ENCODE measurements around the gene IL10RA.
"Not testable (repeated sequence)": the region's sequence is repeated elsewhere in the genome, so short reads cannot be mapped to it uniquely, and the experiment has no call there.

Gene IL10RA

GRCh38 chr11:117976445-117976844, 9.7 kb upstream of the IL10RA start:
- no peak overlapping the region for H4K5ac ChIP-seq (ENCODE audit: low read length)
- H2BK120ac ChIP-seq (ENCODE audit: low read depth, low read length) = no peak overlapping the region
- no peak for DNase-seq
- no peak overlapping the region for H3K23ac ChIP-seq (ENCODE audit: low read length)
- no peak overlapping the region for H3K4me3 ChIP-seq (ENCODE audit: low read length)
- H3K27ac ChIP-seq (ENCODE audit: low read depth, low read length) = no peak overlapping the region
- no peak overlapping the region for H2BK5ac ChIP-seq (ENCODE audit: low read length)
- H3K79me2 ChIP-seq (ENCODE audit: control insufficient read depth, insufficient read depth, low read length) = no peaks in the 10 kb centered on the region
- no peaks in the 10 kb centered on the region for H3K79me1 ChIP-seq (ENCODE audit: low read length)
- no peaks in the 10 kb centered on the region for H3K27me3 ChIP-seq (ENCODE audit: insufficient read depth, low read length, poor library complexity)
- H2AK5ac ChIP-seq (ENCODE audit: low read length) = no peak overlapping the region
- H3K4me2 ChIP-seq (ENCODE audit: low read length) = no peak overlapping the region
- H2BK15ac ChIP-seq (replicated peaks; ENCODE audit: low read depth) = no peak overlapping the region
- H3K4me1 ChIP-seq (ENCODE audit: control insufficient read depth, low read depth, low read length) = peaks cover 5% of the 10 kb centered on the region
- no peak overlapping the region for H3K18ac ChIP-seq (ENCODE audit: low read length)
- H3K56ac ChIP-seq (ENCODE audit: low read length) = no peak overlapping the region
- H3K4ac ChIP-seq (ENCODE audit: low read depth, low read length) = no peak overlapping the region
- WGBS (ENCODE audit: extremely low coverage, insufficient coverage, low lambda C conversion rate) = no CpG with 5 or more reads among the region's 4 CpGs
- H3K9ac ChIP-seq (ENCODE audit: low read length) = no peak overlapping the region
- H3K36me3 ChIP-seq (ENCODE audit: control insufficient read depth, insufficient read depth, low read length) = no peaks in the 10 kb centered on the region
- H4K8ac ChIP-seq (ENCODE audit: low read depth, low read length) = no peak overlapping the region

- H3K56ac ChIP-seq (ENCODE audit: low read length) = no peak overlapping the region
- no peak overlapping the region for H2BK15ac ChIP-seq (replicated peaks; ENCODE audit: low read depth)
- H4K8ac ChIP-seq (ENCODE audit: low read depth, low read length) = no peak overlapping the region
- DNase-seq = no peak
- H3K79me2 ChIP-seq (ENCODE audit: control insufficient read depth, insufficient read depth, low read length) = no peaks in the 10 kb centered on the region
- no peak overlapping the region for H3K4me3 ChIP-seq (ENCODE audit: low read length)
- H3K4me2 ChIP-seq (ENCODE audit: low read length) = no peak overlapping the region
- H3K23ac ChIP-seq (ENCODE audit: low read length) = no peak overlapping the region
- no peak overlapping the region for H4K5ac ChIP-seq (ENCODE audit: low read length)
- no peak overlapping the region for H2BK5ac ChIP-seq (ENCODE audit: low read length)
- H2AK5ac ChIP-seq (ENCODE audit: low read length) = no peak overlapping the region
- H3K79me1 ChIP-seq (ENCODE audit: low read length) = no peaks in the 10 kb centered on the region
- no peak overlapping the region for H3K18ac ChIP-seq (ENCODE audit: low read length)
- peaks cover 5% of the 10 kb centered on the region for H3K4me1 ChIP-seq (ENCODE audit: control insufficient read depth, low read depth, low read length)
- no peak overlapping the region for H3K4ac ChIP-seq (ENCODE audit: low read depth, low read length)
- H3K27me3 ChIP-seq (ENCODE audit: insufficient read depth, low read length, poor library complexity) = no peaks in the 10 kb centered on the region
- H2BK120ac ChIP-seq (ENCODE audit: low read depth, low read length) = no peak overlapping the region
- H3K36me3 ChIP-seq (ENCODE audit: control insufficient read depth, insufficient read depth, low read length) = no peaks in the 10 kb centered on the region
- no CpG with 5 or more reads among the region's 5 CpGs for WGBS (ENCODE audit: extremely low coverage, insufficient coverage, low lambda C conversion rate)
- H3K9ac ChIP-seq (ENCODE audit: low read length) = no peak overlapping the region
- no peak overlapping the region for H3K27ac ChIP-seq (ENCODE audit: low read depth, low read length)
Observed at GRCh38 chr11:117977029-117977428, 9.2 kb upstream of the IL10RA start.

- not testable (repeated sequence) for H3K36me3 ChIP-seq (ENCODE audit: control insufficient read depth, insufficient read depth, low read length); H3K56ac ChIP-seq (ENCODE audit: low read length); H3K4me2 ChIP-seq (ENCODE audit: low read length); H3K23ac ChIP-seq (ENCODE audit: low read length); H4K8ac ChIP-seq (ENCODE audit: low read depth, low read length); H3K4ac ChIP-seq (ENCODE audit: low read depth, low read length); H3K9ac ChIP-seq (ENCODE audit: low read length); H2AK5ac ChIP-seq (ENCODE audit: low read length); H2BK15ac ChIP-seq (replicated peaks; ENCODE audit: low read depth); H3K4me1 ChIP-seq (ENCODE audit: control insufficient read depth, low read depth, low read length); H3K79me2 ChIP-seq (ENCODE audit: control insufficient read depth, insufficient read depth, low read length); H3K18ac ChIP-seq (ENCODE audit: low read length); H3K4me3 ChIP-seq (ENCODE audit: low read length); H2BK120ac ChIP-seq (ENCODE audit: low read depth, low read length); H3K79me1 ChIP-seq (ENCODE audit: low read length); DNase-seq; H3K27ac ChIP-seq (ENCODE audit: low read depth, low read length); H4K5ac ChIP-seq (ENCODE audit: low read length); H3K27me3 ChIP-seq (ENCODE audit: insufficient read depth, low read length, poor library complexity); H2BK5ac ChIP-seq (ENCODE audit: low read length)
- WGBS (ENCODE audit: extremely low coverage, insufficient coverage, low lambda C conversion rate) = no CpG with 5 or more reads among the region's 23 CpGs
Observed at GRCh38 chr11:117977612-117978264, 8.5 kb upstream of the IL10RA start.

DNA sequence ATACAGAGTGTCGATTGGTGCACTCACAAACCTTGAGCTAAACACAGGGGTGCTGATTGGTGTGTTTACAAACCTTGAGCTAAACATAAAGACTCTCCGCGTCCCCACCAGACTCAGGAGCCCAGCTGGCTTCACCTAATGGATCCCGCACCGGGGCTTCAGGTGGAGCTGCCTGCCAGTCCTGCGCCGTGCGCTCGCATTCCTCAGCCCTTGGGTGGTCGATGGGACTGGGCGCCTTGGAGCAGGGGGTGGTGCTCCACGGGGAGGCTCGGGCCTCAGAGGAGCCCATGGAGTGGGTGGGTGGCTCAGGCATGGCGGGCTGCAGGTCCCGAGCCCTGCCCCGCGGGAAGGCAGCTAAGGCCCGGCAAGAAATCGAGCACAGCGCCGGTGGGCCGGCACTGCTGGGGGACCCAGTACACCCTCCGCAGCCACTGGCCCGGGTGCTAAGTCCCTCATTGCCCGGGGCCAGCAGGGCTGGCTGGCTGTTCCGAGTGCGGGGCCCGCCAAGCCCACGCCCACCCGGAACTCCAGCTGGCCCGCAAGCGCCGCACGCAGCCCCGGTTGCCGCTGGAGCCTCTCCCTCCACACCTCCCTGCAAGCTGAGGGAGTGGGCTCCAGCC, 7.8 kb upstream of the IL10RA start:
- H2BK120ac ChIP-seq (ENCODE audit: low read depth, low read length); H2BK5ac ChIP-seq (ENCODE audit: low read length); H3K18ac ChIP-seq (ENCODE audit: low read length); H3K4me3 ChIP-seq (ENCODE audit: low read length); H4K8ac ChIP-seq (ENCODE audit: low read depth, low read length); H3K36me3 ChIP-seq (ENCODE audit: control insufficient read depth, insufficient read depth, low read length); H3K79me1 ChIP-seq (ENCODE audit: low read length); H3K4me1 ChIP-seq (ENCODE audit: control insufficient read depth, low read depth, low read length); H3K56ac ChIP-seq (ENCODE audit: low read length); H2BK15ac ChIP-seq (replicated peaks; ENCODE audit: low read depth); H2AK5ac ChIP-seq (ENCODE audit: low read length); DNase-seq; H3K4me2 ChIP-seq (ENCODE audit: low read length); H3K9ac ChIP-seq (ENCODE audit: low read length); H3K79me2 ChIP-seq (ENCODE audit: control insufficient read depth, insufficient read depth, low read length); H3K27ac ChIP-seq (ENCODE audit: low read depth, low read length); H3K27me3 ChIP-seq (ENCODE audit: insufficient read depth, low read length, poor library complexity); H4K5ac ChIP-seq (ENCODE audit: low read length); H3K23ac ChIP-seq (ENCODE audit: low read length); H3K4ac ChIP-seq (ENCODE audit: low read depth, low read length): not testable (repeated sequence)
- no CpG with 5 or more reads among the region's 36 CpGs for WGBS (ENCODE audit: extremely low coverage, insufficient coverage, low lambda C conversion rate)

GRCh38 chr11:117978991-117979390, 7.2 kb upstream of the IL10RA start:
- WGBS (ENCODE audit: extremely low coverage, insufficient coverage, low lambda C conversion rate) = no CpG with 5 or more reads among the region's 4 CpGs
- Histone ChIP-seq H3K4me2 (ENCODE audit: low read length) (no peak overlapping the region), H2AK5ac (ENCODE audit: low read length) (no peak overlapping the region), H4K8ac (ENCODE audit: low read depth, low read length) (no peak overlapping the region), H2BK120ac (ENCODE audit: low read depth, low read length) (no peak overlapping the region), H3K4me3 (ENCODE audit: low read length) (no peak overlapping the region), H3K27ac (ENCODE audit: low read depth, low read length) (no peak overlapping the region), H3K27me3 (ENCODE audit: insufficient read depth, low read length, poor library complexity) (no peaks in the 10 kb centered on the region), H2BK15ac (replicated peaks; ENCODE audit: low read depth) (no peak overlapping the region), H3K9ac (ENCODE audit: low read length) (no peak overlapping the region), H4K5ac (ENCODE audit: low read length) (no peak overlapping the region), H3K23ac (ENCODE audit: low read length) (no peak overlapping the region), H3K36me3 (ENCODE audit: control insufficient read depth, insufficient read depth, low read length) (no peaks in the 10 kb centered on the region), H3K79me2 (ENCODE audit: control insufficient read depth, insufficient read depth, low read length) (no peaks in the 10 kb centered on the region), H3K4me1 (ENCODE audit: control insufficient read depth, low read depth, low read length) (peaks cover 5% of the 10 kb centered on the region), H3K56ac (ENCODE audit: low read length) (no peak overlapping the region), H3K4ac (ENCODE audit: low read depth, low read length) (no peak overlapping the region), H2BK5ac (ENCODE audit: low read length) (no peak overlapping the region), H3K79me1 (ENCODE audit: low read length) (no peaks in the 10 kb centered on the region), H3K18ac (ENCODE audit: low read length) (no peak overlapping the region)
- DNase-seq = peak; percentile 55
